Measurements from ENCODE around the gene CCNL2.

Gene CCNL2

GRCh38 chr1:1398677-1399186, 403 bp downstream of the CCNL2 start:
- peak overlapping the region; percentile 93 for H3K4me3 ChIP-seq (ENCODE audit: low read length)
- no peak for TF ChIP-seq CTCF (conservative IDR thresholded peaks at IDR 0.05; ENCODE audit: low read length)
- DNase-seq (ENCODE audit: low read depth) = no peak

GRCh38 chr1:1397839-1398523, 1.2 kb downstream of the CCNL2 start:
- DNase-seq (ENCODE audit: low read depth) = peak; percentile 23
- no peak for TF ChIP-seq CTCF (conservative IDR thresholded peaks at IDR 0.05; ENCODE audit: low read length)
- H3K4me3 ChIP-seq (ENCODE audit: low read length) = peak overlapping the region; percentile 93

GRCh38 chr1:1395166-1395565, 4.0 kb downstream of the CCNL2 start:
- TF ChIP-seq CTCF (conservative IDR thresholded peaks at IDR 0.05; ENCODE audit: low read length) = no peak

GRCh38 chr1:1394116-1394515, 5.0 kb downstream of the CCNL2 start:
- no peak overlapping the region for H3K4me3 ChIP-seq (ENCODE audit: low read length)
- no peak for TF ChIP-seq CTCF (conservative IDR thresholded peaks at IDR 0.05; ENCODE audit: low read length)
- DNase-seq (ENCODE audit: low read depth) = no peak

More at GRCh38 chr1:1395166-1395565, 4.0 kb downstream of the CCNL2 start:
- DNase-seq (ENCODE audit: low read depth) = no peak
- no peak overlapping the region for H3K4me3 ChIP-seq (ENCODE audit: low read length)

- no peak for DNase-seq (ENCODE audit: low read depth)
- no peak for TF ChIP-seq CTCF (conservative IDR thresholded peaks at IDR 0.05; ENCODE audit: low read length)
- no peak overlapping the region for H3K4me3 ChIP-seq (ENCODE audit: low read length)
Measured at GRCh38 chr1:1393428-1393827, 5.7 kb downstream of the CCNL2 start.

- no peak for TF ChIP-seq CTCF (conservative IDR thresholded peaks at IDR 0.05; ENCODE audit: low read length)
- no peak for DNase-seq (ENCODE audit: low read depth)
- no peak overlapping the region for H3K4me3 ChIP-seq (ENCODE audit: low read length)
Measured at GRCh38 chr1:1393014-1393413, 6.1 kb downstream of the CCNL2 start.

- no peak overlapping the region for H3K4me3 ChIP-seq (ENCODE audit: low read length)
- DNase-seq (ENCODE audit: low read depth) = no peak
- TF ChIP-seq CTCF (conservative IDR thresholded peaks at IDR 0.05; ENCODE audit: low read length) = no peak
Measured at GRCh38 chr1:1391225-1391624, 7.9 kb downstream of the CCNL2 start.
